ENCODE measurements around the gene ZNRF4.

Gene ZNRF4

DNA sequence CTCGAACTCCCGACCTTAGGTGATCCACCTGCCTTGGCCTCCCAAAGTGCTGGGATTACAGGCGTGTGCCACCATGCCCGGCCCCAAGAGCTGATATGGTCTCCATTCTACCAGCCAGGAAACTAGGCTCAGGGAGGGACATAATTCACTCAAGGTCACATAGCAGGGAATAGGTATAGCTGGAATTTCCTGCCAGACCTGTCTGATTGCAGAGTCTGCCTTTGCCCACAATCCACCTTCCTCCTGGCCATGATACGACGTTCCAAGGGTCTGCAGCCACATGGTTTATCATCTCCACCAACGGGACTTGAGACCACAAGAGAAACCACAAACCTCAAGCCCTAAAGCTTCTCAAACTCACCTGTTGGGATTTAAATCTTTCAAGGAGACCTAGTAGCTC is 32.0 kb downstream of the ZNRF4 start:
- peaks cover 1% of the 10 kb centered on the region for H3K9me3 ChIP-seq (ENCODE audit: control insufficient read depth, low read length)
- no peak overlapping the region for H3K4me3 ChIP-seq (ENCODE audit: extremely low read depth, insufficient read depth, low read length, poor library complexity, severe bottlenecking)
- WGBS, 2 experiments (ENCODE audit: insufficient coverage in 2 of 2): 81 to 86% methylated on average over 7 of the region's 7 CpGs
- no peaks in the 10 kb centered on the region for H3K36me3 ChIP-seq (ENCODE audit: control insufficient read depth, insufficient read depth, low read length)
- peaks cover 3% of the 10 kb centered on the region for H3K4me1 ChIP-seq (ENCODE audit: control insufficient read depth, insufficient read depth, low read length, poor library complexity, severe bottlenecking)
- H3K27ac ChIP-seq (ENCODE audit: low read depth, low read length, severe bottlenecking): no peak overlapping the region

- H3K4me3 ChIP-seq (ENCODE audit: extremely low read depth, insufficient read depth, low read length, poor library complexity, severe bottlenecking): no peak overlapping the region
- H3K36me3 ChIP-seq (ENCODE audit: control insufficient read depth, insufficient read depth, low read length): no peaks in the 10 kb centered on the region
- 75 to 81% methylated on average over 18 of the region's 18 CpGs for WGBS, 2 experiments (ENCODE audit: insufficient coverage in 2 of 2)
- H3K27ac ChIP-seq (ENCODE audit: low read depth, low read length, severe bottlenecking): no peak overlapping the region
- H3K9me3 ChIP-seq (ENCODE audit: control insufficient read depth, low read length): no peaks in the 10 kb centered on the region
- H3K4me1 ChIP-seq (ENCODE audit: control insufficient read depth, insufficient read depth, low read length, poor library complexity, severe bottlenecking): no peaks in the 10 kb centered on the region
Observed at GRCh38 chr19:5489551-5489950, 34.3 kb downstream of the ZNRF4 start.

DNA sequence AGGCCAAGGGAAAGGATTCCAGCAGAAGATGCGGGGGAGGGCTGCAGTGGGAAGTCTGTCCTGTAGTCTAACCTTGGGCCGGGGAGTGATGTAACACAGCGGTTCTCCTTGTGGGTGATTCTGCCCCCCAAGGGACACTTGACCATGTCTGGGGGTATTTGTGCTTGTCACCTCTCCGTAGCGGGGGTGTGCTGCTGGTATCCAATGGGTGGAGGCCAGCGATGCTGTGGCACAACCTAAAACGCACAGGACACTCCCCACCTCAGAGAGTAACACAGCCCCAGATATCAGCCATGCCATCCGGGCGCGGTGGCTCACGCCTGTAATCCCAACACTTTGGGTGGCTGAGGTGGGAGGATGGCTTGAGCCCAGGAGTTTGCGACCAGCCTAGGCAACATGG is 36.3 kb downstream of the ZNRF4 start:
- Histone ChIP-seq H3K4me1 (ENCODE audit: control insufficient read depth, insufficient read depth, low read length, poor library complexity, severe bottlenecking) (no peaks in the 10 kb centered on the region), H3K27ac (ENCODE audit: low read depth, low read length, severe bottlenecking) (no peak overlapping the region), H3K9me3 (ENCODE audit: control insufficient read depth, low read length) (no peaks in the 10 kb centered on the region), H3K36me3 (ENCODE audit: control insufficient read depth, insufficient read depth, low read length) (no peaks in the 10 kb centered on the region), H3K4me3 (ENCODE audit: extremely low read depth, insufficient read depth, low read length, poor library complexity, severe bottlenecking) (no peak overlapping the region)
- 90 to 100% methylated on average over 6 to 8 of the region's 12 CpGs for WGBS, 2 experiments (ENCODE audit: insufficient coverage in 2 of 2)

GRCh38 chr19:5492281-5492634 is 37.0 kb downstream of the ZNRF4 start:
- 66 to 72% methylated on average over 8 of the region's 8 CpGs for WGBS, 2 experiments (ENCODE audit: insufficient coverage in 2 of 2)
- no peak overlapping the region for H3K27ac ChIP-seq (ENCODE audit: low read depth, low read length, severe bottlenecking)
- H3K4me1 ChIP-seq (ENCODE audit: control insufficient read depth, insufficient read depth, low read length, poor library complexity, severe bottlenecking): no peaks in the 10 kb centered on the region
- H3K4me3 ChIP-seq (ENCODE audit: extremely low read depth, insufficient read depth, low read length, poor library complexity, severe bottlenecking): no peak overlapping the region
- H3K9me3 ChIP-seq (ENCODE audit: control insufficient read depth, low read length): no peaks in the 10 kb centered on the region
- no peaks in the 10 kb centered on the region for H3K36me3 ChIP-seq (ENCODE audit: control insufficient read depth, insufficient read depth, low read length)

- no peaks in the 10 kb centered on the region for H3K4me1 ChIP-seq (ENCODE audit: control insufficient read depth, insufficient read depth, low read length, poor library complexity, severe bottlenecking)
- WGBS, 2 experiments (ENCODE audit: insufficient coverage in 2 of 2): 18 to 33% methylated on average over 11 to 24 of the region's 31 CpGs
- H3K4me3 ChIP-seq (ENCODE audit: extremely low read depth, insufficient read depth, low read length, poor library complexity, severe bottlenecking): no peak overlapping the region
- no peaks in the 10 kb centered on the region for H3K9me3 ChIP-seq (ENCODE audit: control insufficient read depth, low read length)
- H3K27ac ChIP-seq (ENCODE audit: low read depth, low read length, severe bottlenecking): no peak overlapping the region
- H3K36me3 ChIP-seq (ENCODE audit: control insufficient read depth, insufficient read depth, low read length): no peaks in the 10 kb centered on the region
Observed at GRCh38 chr19:5492635-5493409, 37.6 kb downstream of the ZNRF4 start.

- 43 to 59% methylated on average over 6 to 10 of the region's 11 CpGs for WGBS, 2 experiments (ENCODE audit: insufficient coverage in 2 of 2)
- H3K27ac ChIP-seq (ENCODE audit: low read depth, low read length, severe bottlenecking): no peak overlapping the region
- no peak overlapping the region for H3K4me3 ChIP-seq (ENCODE audit: extremely low read depth, insufficient read depth, low read length, poor library complexity, severe bottlenecking)
- H3K36me3 ChIP-seq (ENCODE audit: control insufficient read depth, insufficient read depth, low read length): no peaks in the 10 kb centered on the region
- H3K4me1 ChIP-seq (ENCODE audit: control insufficient read depth, insufficient read depth, low read length, poor library complexity, severe bottlenecking): no peaks in the 10 kb centered on the region
- no peaks in the 10 kb centered on the region for H3K9me3 ChIP-seq (ENCODE audit: control insufficient read depth, low read length)
Observed at GRCh38 chr19:5494773-5495172, 39.6 kb downstream of the ZNRF4 start.

- Histone ChIP-seq H3K4me3 (ENCODE audit: extremely low read depth, insufficient read depth, low read length, poor library complexity, severe bottlenecking) (no peak overlapping the region), H3K9me3 (ENCODE audit: control insufficient read depth, low read length) (no peaks in the 10 kb centered on the region), H3K27ac (ENCODE audit: low read depth, low read length, severe bottlenecking) (no peak overlapping the region), H3K4me1 (ENCODE audit: control insufficient read depth, insufficient read depth, low read length, poor library complexity, severe bottlenecking) (no peaks in the 10 kb centered on the region), H3K36me3 (ENCODE audit: control insufficient read depth, insufficient read depth, low read length) (no peaks in the 10 kb centered on the region)
- 87 to 91% methylated on average over 3 of the region's 5 CpGs for WGBS, 2 experiments (ENCODE audit: insufficient coverage in 2 of 2)
Observed at GRCh38 chr19:5495792-5496191, 40.6 kb downstream of the ZNRF4 start.

GRCh38 chr19:5497297-5497696 is 42.1 kb downstream of the ZNRF4 start:
- no peak overlapping the region for H3K27ac ChIP-seq (ENCODE audit: low read depth, low read length, severe bottlenecking)
- H3K9me3 ChIP-seq (ENCODE audit: control insufficient read depth, low read length): no peaks in the 10 kb centered on the region
- no peak overlapping the region for H3K4me3 ChIP-seq (ENCODE audit: extremely low read depth, insufficient read depth, low read length, poor library complexity, severe bottlenecking)
- no peaks in the 10 kb centered on the region for H3K4me1 ChIP-seq (ENCODE audit: control insufficient read depth, insufficient read depth, low read length, poor library complexity, severe bottlenecking)
- WGBS, 2 experiments (ENCODE audit: insufficient coverage in 2 of 2): 80 to 81% methylated on average over 2 to 5 of the region's 5 CpGs
- no peaks in the 10 kb centered on the region for H3K36me3 ChIP-seq (ENCODE audit: control insufficient read depth, insufficient read depth, low read length)

GRCh38 chr19:5498830-5499550 is 43.8 kb downstream of the ZNRF4 start:
- H3K27ac ChIP-seq (ENCODE audit: low read depth, low read length, severe bottlenecking): no peak overlapping the region
- no peaks in the 10 kb centered on the region for H3K36me3 ChIP-seq (ENCODE audit: control insufficient read depth, insufficient read depth, low read length)
- WGBS, 2 experiments (ENCODE audit: insufficient coverage in 2 of 2): 7 to 13% methylated on average over 17 to 22 of the region's 22 CpGs
- peaks cover 13% of the 10 kb centered on the region for H3K9me3 ChIP-seq (ENCODE audit: control insufficient read depth, low read length)
- H3K4me3 ChIP-seq (ENCODE audit: extremely low read depth, insufficient read depth, low read length, poor library complexity, severe bottlenecking): no peak overlapping the region
- no peaks in the 10 kb centered on the region for H3K4me1 ChIP-seq (ENCODE audit: control insufficient read depth, insufficient read depth, low read length, poor library complexity, severe bottlenecking)

GRCh38 chr19:5501907-5502306 is 46.7 kb downstream of the ZNRF4 start:
- no peak overlapping the region for H3K4me3 ChIP-seq (ENCODE audit: extremely low read depth, insufficient read depth, low read length, poor library complexity, severe bottlenecking)
- 81 to 86% methylated on average over 2 of the region's 2 CpGs for WGBS, 2 experiments (ENCODE audit: insufficient coverage in 2 of 2)
- peaks cover 19% of the 10 kb centered on the region for H3K9me3 ChIP-seq (ENCODE audit: control insufficient read depth, low read length)
- no peaks in the 10 kb centered on the region for H3K4me1 ChIP-seq (ENCODE audit: control insufficient read depth, insufficient read depth, low read length, poor library complexity, severe bottlenecking)
- no peak overlapping the region for H3K27ac ChIP-seq (ENCODE audit: low read depth, low read length, severe bottlenecking)
- H3K36me3 ChIP-seq (ENCODE audit: control insufficient read depth, insufficient read depth, low read length): no peaks in the 10 kb centered on the region

DNA sequence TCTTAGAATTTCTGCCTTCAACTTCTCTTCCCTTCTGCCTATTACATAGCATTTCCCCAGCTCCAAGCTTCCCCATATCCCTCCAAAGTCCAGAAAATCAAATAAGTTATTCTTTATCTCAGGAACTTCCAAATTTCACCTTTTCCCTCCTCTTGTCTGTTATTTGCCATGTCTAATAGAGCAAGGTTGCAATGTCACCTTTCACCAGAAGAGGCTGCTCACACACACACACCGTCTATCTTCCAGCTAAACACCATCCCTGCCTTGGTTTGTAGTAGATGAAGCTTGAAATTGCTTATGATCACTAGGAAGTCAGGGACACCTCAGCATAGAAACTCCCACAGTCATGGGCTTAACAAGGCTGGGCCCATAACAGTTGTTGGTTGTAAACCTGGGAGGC is 48.4 kb downstream of the ZNRF4 start:
- Histone ChIP-seq H3K9me3 (ENCODE audit: control insufficient read depth, low read length) (peaks cover 19% of the 10 kb centered on the region), H3K4me3 (ENCODE audit: extremely low read depth, insufficient read depth, low read length, poor library complexity, severe bottlenecking) (no peak overlapping the region), H3K36me3 (ENCODE audit: control insufficient read depth, insufficient read depth, low read length) (no peaks in the 10 kb centered on the region), H3K4me1 (ENCODE audit: control insufficient read depth, insufficient read depth, low read length, poor library complexity, severe bottlenecking) (no peaks in the 10 kb centered on the region), H3K27ac (ENCODE audit: low read depth, low read length, severe bottlenecking) (no peak overlapping the region)
- no CpG with 5 or more reads among the region's 1 CpG for WGBS, 2 experiments (ENCODE audit: insufficient coverage in 2 of 2)
